ENCODE measurements around the gene BUB1.
"Not testable (repeated sequence)": the region's sequence is repeated elsewhere in the genome, so short reads cannot be mapped to it uniquely, and the experiment has no call there.

BUB1 gene

GRCh38 chr2:110690083-110690965 lies 12.5 kb upstream of the BUB1 start:
- DNase-seq (ENCODE audit: low spot score): no peak

DNA sequence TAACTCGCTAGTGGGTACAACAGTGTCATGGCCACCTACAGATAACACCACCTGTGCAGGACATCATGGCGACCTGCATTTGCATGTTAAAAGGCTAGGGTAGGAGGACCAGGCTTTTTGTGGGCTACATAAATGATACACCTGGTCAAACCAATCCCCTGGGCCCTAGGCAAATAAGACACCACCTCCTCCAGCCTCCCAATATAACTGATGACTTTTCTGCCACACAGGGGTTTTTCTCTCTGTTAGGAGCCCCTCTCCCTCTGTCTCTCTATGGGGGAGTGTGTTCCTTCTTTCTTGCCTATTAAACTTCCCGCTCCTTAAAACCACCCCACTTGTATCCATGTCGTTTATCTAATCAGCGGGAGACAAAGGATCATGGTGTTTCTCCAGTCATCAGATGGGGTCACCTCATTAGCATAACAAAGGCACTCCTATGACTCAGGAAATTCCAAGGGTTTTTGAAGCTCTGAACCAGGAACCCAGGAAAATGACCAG lies 10.8 kb upstream of the BUB1 start:
- no peak for DNase-seq (ENCODE audit: low spot score)

DNA sequence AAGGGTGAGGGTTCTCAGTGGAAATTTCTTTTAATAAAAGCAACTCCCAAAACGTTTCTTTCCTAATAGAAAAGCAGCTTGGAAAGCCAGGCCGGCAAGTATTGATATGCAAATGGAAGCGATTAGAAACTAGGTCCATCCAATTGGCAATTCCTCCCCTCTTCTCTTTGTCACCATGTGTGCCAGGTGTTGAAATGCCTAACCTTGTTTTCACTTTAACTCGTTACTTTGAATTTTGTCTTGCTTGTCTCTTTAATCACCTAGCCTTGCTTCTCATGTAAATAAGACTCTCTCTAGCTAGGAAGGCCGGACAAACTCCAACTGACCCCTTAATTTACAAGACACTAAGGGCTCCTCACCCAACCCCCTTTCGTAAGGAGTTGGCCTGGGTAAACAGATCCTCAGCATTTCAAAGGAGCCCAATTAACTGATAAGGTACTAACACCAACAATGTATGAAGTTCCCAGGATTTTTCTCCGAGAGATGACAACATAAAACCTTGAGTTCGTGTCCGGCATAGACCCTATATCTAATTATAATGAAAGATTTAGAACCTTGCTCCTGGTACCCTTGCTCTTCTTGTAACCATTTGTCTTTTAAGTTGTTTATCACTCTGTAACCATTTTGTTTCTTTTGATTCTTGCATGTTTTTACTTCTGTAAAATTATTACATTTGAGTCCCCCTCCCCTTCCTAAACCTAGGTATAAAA lies 10.1 kb upstream of the BUB1 start:
- not testable (repeated sequence) for DNase-seq (ENCODE audit: low spot score)

GRCh38 chr2:110682872-110683271 lies 5.0 kb upstream of the BUB1 start:
- no peak for DNase-seq (ENCODE audit: low spot score)

DNA sequence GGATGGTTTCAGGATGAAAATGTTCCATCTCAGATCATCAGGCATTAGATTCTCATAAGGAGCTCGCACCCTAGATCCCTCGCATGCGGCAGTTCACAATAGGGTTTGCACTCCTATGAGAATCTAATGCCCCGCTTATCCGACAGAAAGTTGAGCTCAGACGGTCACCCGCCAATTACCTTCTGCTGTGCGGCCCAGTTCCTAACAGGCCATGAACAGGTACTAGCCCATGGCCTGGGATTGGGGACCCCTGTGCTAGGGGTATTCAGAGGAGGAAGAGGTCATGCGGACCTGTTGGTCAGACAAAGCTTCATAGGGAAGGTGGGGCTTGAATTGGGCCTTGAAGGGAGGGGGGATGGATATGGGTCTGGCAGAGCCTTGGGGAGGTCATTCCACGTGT lies 4.4 kb upstream of the BUB1 start:
- no peak for DNase-seq (ENCODE audit: low spot score)

- no peak for DNase-seq (ENCODE audit: low spot score)
These were observed 2.8 kb upstream of the BUB1 start for GRCh38 chr2:110680709-110681108.

DNA sequence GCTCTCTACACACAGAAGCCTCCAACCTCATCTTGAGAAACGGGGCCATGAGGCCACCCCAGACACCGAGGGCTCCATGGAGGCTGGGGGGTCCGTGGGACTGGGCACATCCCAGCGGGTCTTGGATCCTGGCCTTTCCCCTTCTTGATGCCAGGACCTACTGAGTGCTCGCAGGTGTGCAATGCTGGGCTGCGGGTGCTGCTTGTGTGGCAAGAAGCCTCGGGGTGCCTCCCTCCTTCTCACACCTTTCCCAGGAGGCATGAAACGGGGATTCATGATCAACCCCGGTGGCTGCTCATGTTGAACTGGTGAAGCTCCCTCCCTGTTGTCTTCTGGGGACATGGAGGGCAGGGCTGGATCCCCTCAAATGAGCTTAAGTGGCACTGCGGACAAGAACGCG lies 2.0 kb upstream of the BUB1 start:
- DNase-seq (ENCODE audit: low spot score): no peak

DNA sequence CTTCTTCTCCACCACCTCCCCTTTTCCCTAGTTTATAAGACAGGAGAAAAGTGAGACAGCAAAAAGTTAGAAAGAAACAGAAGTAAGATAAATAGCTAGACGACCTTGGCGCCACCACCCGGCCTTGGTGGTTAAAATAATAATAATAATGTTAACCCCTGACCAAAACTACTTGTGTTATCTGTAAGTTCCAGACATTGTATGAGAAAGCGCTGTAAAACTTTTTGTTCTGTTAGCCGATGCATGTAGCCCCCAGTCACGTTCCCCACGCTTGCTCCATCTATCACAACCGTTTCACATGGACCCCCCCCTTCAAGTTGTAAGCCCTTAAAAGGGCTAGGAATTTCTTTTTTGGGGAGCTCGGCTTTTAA lies 1.5 kb upstream of the BUB1 start:
- no peak for DNase-seq (ENCODE audit: low spot score)

GRCh38 chr2:110678457-110679336 lies 834 bp upstream of the BUB1 start:
- DNase-seq (ENCODE audit: low spot score): peak; percentile 48

- DNase-seq (ENCODE audit: low spot score): no peak
These were observed 783 bp downstream of the BUB1 start for GRCh38 chr2:110677080-110677479.

- DNase-seq (ENCODE audit: low spot score): no peak
These were observed 2.2 kb downstream of the BUB1 start for GRCh38 chr2:110675679-110676078.

DNA sequence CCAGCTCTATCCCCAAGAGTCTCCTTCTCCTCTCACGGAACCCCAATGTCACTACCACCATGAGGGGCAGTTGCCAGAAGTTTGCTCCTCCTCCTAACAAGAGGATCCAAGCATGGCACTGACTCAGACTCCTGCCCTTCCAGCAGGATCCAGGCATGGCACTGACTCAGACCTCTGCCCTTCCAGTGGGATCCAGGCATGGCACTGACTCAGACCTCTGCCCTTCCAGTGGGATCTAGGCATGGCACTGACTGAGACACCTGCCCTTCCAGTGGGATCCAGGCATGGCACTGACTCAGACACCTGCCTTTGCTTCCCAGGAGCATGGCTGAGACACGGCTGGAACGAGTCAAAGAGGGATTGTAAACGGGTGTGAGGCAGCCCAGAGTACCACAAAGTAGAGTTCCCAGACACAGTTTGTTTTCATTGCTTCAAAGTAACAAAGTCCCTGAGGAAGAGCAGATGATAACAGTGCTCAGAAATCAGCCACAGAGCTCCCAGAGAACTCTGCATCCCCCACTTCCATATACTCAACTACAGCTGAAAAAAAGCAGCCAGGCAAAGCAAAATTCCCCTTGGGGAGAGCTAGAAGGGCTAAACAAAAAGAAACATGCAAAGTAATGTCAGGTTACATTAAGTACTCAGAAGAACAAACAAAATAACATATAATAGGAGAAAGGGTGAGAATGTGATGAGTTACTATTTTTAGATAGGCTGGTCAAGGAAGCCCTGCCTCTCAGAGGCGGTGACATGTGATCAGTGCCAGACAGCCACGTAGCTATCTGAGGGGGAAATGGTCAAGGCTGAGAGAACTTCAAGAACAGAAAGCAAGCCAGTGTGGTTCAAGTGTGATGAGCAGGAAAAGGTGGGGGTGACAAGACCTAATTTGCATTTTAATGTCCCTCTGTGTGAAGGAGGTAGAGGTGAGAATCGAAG lies 3.0 kb downstream of the BUB1 start:
- peak; percentile 29 for DNase-seq (ENCODE audit: low spot score)

GRCh38 chr2:110673201-110673600 lies 4.7 kb downstream of the BUB1 start:
- no peak for DNase-seq (ENCODE audit: low spot score)

DNA sequence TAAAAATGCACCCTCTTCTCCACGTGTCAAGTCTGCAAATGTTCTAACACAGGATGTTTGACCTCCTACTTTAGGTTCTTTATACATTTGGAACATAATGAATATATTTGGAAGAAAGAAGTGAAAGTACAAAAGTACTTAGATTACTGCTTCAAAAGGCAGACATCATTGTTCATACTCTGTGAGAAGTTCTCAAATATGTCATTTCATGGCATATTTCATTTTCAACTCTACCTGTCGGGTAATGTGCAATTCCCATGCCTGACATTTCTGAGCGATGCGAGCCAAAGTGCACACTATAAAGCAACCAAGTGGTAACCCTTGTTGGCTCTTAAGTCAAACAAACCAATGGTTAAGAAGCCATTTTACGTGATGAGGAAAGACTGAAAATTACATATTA lies 7.0 kb downstream of the BUB1 start:
- DNase-seq (ENCODE audit: low spot score): no peak

GRCh38 chr2:110669079-110669478 lies 8.8 kb downstream of the BUB1 start:
- no peak for DNase-seq (ENCODE audit: low spot score)

DNA sequence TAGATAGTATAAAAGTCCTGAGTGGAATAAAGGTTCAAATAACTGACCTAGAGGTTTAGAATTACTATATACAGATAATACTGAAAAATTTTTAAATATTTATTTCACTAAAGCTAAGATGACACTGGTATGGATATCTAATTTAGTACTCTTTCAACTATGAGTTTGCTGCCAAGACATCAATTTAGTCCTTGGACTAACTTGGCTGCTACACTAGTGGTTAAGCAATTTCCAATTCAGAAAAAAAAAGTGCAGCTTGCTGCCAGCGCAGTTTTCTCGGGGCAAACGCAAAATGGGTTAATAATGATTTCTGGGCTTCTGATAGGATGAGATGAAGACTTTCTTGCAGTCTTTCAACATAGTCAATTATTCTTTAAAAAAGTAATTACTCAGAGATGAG lies 10.8 kb downstream of the BUB1 start:
- no peak for DNase-seq (ENCODE audit: low spot score)

DNA sequence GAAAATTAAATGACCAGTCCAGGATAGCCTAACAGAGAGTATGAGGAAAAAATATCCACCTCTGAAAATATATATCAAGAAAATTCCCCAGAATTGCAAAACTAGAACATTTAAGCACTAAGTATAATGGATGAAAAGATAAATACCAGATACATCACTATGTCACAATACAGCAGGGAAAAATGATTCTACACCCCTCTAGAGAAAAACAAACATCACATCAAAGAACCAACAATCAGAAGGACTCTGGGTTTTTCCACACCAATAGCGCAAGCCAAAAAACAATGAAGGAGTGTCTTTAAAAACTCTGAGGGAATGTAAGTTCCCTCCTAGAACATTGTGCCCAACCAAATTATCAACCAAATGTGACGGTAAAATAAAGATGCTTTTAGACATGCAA lies 13.7 kb downstream of the BUB1 start:
- no peak for DNase-seq (ENCODE audit: low spot score)

DNA sequence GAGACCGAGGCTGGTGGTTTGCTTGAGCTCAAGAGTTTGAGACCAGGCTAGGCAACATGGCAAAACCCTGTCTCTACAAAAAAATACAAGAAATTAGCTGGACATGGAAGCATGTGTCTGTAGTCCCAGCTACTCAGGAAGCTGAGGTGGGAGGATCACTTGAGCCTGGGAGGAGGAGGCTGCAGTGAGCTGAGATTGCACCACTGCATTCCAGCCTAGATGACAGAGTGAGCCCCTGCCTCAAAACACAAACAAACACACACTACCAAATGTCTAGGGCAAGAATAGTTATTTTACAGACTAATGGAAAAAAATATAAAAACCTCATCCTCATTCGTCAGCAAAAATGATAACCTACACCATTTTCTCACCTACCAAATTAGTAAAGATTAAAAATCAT lies 15.3 kb downstream of the BUB1 start:
- DNase-seq (ENCODE audit: low spot score): no peak

- DNase-seq (ENCODE audit: low spot score): no peak
These were observed 17.3 kb downstream of the BUB1 start for GRCh38 chr2:110660558-110660957.

- DNase-seq (ENCODE audit: low spot score): peak; percentile 31
These were observed 18.6 kb downstream of the BUB1 start for GRCh38 chr2:110659248-110659647.

DNA sequence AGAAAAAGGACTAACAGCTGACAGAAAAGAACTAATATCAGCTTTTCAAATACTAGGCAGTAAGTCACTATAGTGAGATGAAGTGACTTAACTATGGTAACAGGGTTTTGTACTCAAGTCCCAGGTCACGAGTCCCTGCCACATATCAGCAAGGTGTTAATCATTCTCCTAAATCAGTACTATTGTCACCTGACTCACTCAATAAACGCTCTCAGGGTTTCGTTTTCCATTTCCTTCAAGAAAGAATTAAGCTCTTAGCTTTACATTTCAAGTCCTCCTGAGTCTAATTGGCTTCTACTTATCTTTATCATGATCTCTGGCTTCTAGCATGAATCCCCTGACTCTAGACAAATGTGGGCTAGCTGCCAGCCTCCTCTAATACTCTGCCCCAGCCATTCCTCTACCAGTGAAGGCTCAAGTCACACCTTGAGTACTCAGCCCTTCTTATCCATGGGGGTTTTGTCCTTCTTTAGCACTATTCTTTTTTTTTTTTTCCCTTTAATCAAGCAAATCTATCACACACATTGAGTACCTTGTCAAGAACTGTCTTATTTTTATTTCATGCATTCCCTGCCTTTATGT lies 20.0 kb downstream of the BUB1 start:
- DNase-seq (ENCODE audit: low spot score): no peak
